K562 (cell line): ENCODE data around the gene ELOB. TPM values are rescaled to one million over a fixed set of nuclear protein-coding genes. Genes with fewer than 3 reads are reported as not detected.

Source experiments
- ATAC-seq: fragments of 200-7000 bp; cut with Tn5 transposase; 3 replicates; pipeline ENCODE4 v1.9.1; 2020; ENCODE audit warnings: moderate library complexity
- BruUV-seq: library from RNA; stranded (reverse); fragments of 400-500 nt; replicated peaks from 2 replicates; lab custom pipeline; 2021; lab: Mats Ljungman, UMichigan
- CTCF ChIA-PET: fragments of 300-600 bp; formaldehyde crosslinking; extraction: SDS; loops from one replicate; lab custom pipeline; 2021; ENCODE audit warnings: low intra/inter-chr PET ratio; lab: Yijun Ruan, JAX
- POLR2A ChIA-PET: fragments of 300-600, 350-650 bp; sonication (Branson Sonifier 250); formaldehyde crosslinking; extraction: SDS; loops from one replicate; lab custom pipeline; 2021; ENCODE audit warnings: antibody characterized with exemption, inconsistent platforms; lab: Yijun Ruan, JAX
- DNase-seq, 4 experiments: peaks; one replicate each; pipeline versions ENCODE4 v3.0.0 to v3.0.0-alpha.2; 2011 to 2018; ENCODE audit warnings: low spot score in 3 of 4, mixed read lengths in 3 of 4; ENCODE audit errors: extremely low read depth in 1 of 4
- FAIRE-seq: peaks from 2 replicates; lab custom pipeline; 2011; peaks lifted over from hg19 to GRCh38; lab: Jason Lieb, UNC
- H2AFZ ChIP-seq: 2 replicates; pipeline ENCODE4 v1.6.0; 2011; ENCODE audit warnings: low read depth, low read length, control low read depth, inconsistent platforms
- H3K27ac ChIP-seq: fragments of 200-600 bp; 3 replicates; pipeline ENCODE4 v1.8.0; 2011; ENCODE audit warnings: low read depth, mild to moderate bottlenecking, control low read depth, inconsistent platforms, low read length, moderate library complexity, mixed read lengths; ENCODE audit errors: extremely low read depth
- H3K27me3 ChIP-seq, 2 experiments: fragments of 300-600 bp in 1 of 2; 2 replicates in 1 of 2; 3 replicates in 1 of 2; pipeline versions ENCODE4 v1.6.0 to v1.8.0; 2011; ENCODE audit warnings: inconsistent platforms in 2 of 2, low read length in 2 of 2, mild to moderate bottlenecking in 1 of 2, mixed read lengths in 1 of 2, moderate library complexity in 1 of 2; ENCODE audit not compliant: control insufficient read depth in 2 of 2, insufficient read depth in 2 of 2
- H3K36me3 ChIP-seq: fragments of 300-600 bp; 3 replicates; pipeline ENCODE4 v1.8.0; 2011; ENCODE audit warnings: mild to moderate bottlenecking, low read length, inconsistent platforms; ENCODE audit not compliant: control insufficient read depth, insufficient read depth
- H3K4me1 ChIP-seq, 2 experiments: fragments of 200-600 bp in 1 of 2; replicated peaks in 1 of 2; 2 replicates in 1 of 2; 3 replicates in 1 of 2; pipeline versions ENCODE4 v1.5.1 to v1.8.0; 2011; ENCODE audit warnings: inconsistent platforms in 2 of 2, low read length in 2 of 2, mild to moderate bottlenecking in 1 of 2, mixed read lengths in 1 of 2, moderate library complexity in 1 of 2; ENCODE audit not compliant: control insufficient read depth in 2 of 2, insufficient read depth in 2 of 2
- H3K4me2 ChIP-seq: 2 replicates; pipeline ENCODE4 v1.6.1; 2011; ENCODE audit warnings: low read length, control low read depth, inconsistent platforms, mixed read lengths; ENCODE audit not compliant: insufficient read depth
- H3K4me3 ChIP-seq: fragments of 200-600 bp; sonication (generic), shearing (Covaris generic); 2 replicates; pipeline ENCODE4 v1.5.1; 2016; ENCODE audit warnings: control low read depth, inconsistent platforms
- H3K79me2 ChIP-seq: fragments of 200-600 bp; 3 replicates; pipeline ENCODE4 v1.8.0; 2011; ENCODE audit warnings: low read length, inconsistent platforms; ENCODE audit not compliant: control insufficient read depth, insufficient read depth
- H3K9ac ChIP-seq, 2 experiments: 2 replicates each; pipeline versions ENCODE4 v1.6.0 to v1.6.1; 2011; ENCODE audit warnings: low read depth in 2 of 2, low read length in 2 of 2, control low read depth in 1 of 2, inconsistent platforms in 1 of 2, mild to moderate bottlenecking in 1 of 2, mixed read lengths in 1 of 2; ENCODE audit not compliant: insufficient read depth in 1 of 2
- H3K9me1 ChIP-seq: one replicate; pipeline ENCODE4 v1.6.0; 2011; ENCODE audit warnings: inconsistent platforms, mild to moderate bottlenecking, low read length, moderate library complexity; ENCODE audit not compliant: control insufficient read depth, insufficient read depth
- H3K9me3 ChIP-seq: replicated peaks from 2 replicates; pipeline ENCODE4 v1.5.1; 2011; ENCODE audit warnings: low read depth, low read length, inconsistent platforms; ENCODE audit not compliant: control insufficient read depth, insufficient read depth
- H4K20me1 ChIP-seq: replicated peaks from 2 replicates; pipeline ENCODE4 v1.6.1; 2011; ENCODE audit warnings: low read length, inconsistent platforms, mixed read lengths; ENCODE audit not compliant: control insufficient read depth, insufficient read depth
- ARID3A ChIP-seq: IDR thresholded peaks from 2 replicates; pipeline ENCODE4 v1.6.1; 2012; ENCODE audit warnings: low read depth, low read length, improper control_type of control experiment, borderline replicate concordance
- ATF3 ChIP-seq, 2 experiments: fragments of 450-650 bp in 1 of 2; sonication (generic) in 1 of 2; formaldehyde crosslinking in 1 of 2; IDR thresholded peaks in 1 of 2; conservative IDR thresholded peaks in 1 of 2; 2 replicates each; pipeline versions ENCODE4 v1.6.1 to v1.8.1; 2016 to 2023; ENCODE audit warnings: mild to moderate bottlenecking in 2 of 2, moderate library complexity in 2 of 2, inconsistent platforms in 1 of 2, missing genetic modification reagents in 1 of 2
- ATF7 ChIP-seq: fragments of 450-650 bp; IDR thresholded peaks from 2 replicates; pipeline ENCODE4 v1.7.1; 2014; ENCODE audit warnings: mild to moderate bottlenecking, moderate library complexity
- CBX3 ChIP-seq, 2 experiments: IDR thresholded peaks; 1 replicate in 1 of 2; 2 replicates in 1 of 2; pipeline ENCODE4 v1.6.1; 2012; ENCODE audit warnings: inconsistent platforms in 2 of 2, low read length in 2 of 2, borderline replicate concordance in 1 of 2, control low read depth in 1 of 2
- HDGF ChIP-seq: fragments of 450-650 bp; IDR thresholded peaks from 2 replicates; pipeline ENCODE4 v1.6.1; 2016
- MEIS2 ChIP-seq: fragments of 450-650 bp; IDR thresholded peaks from 2 replicates; pipeline ENCODE4 v1.6.1; 2014; ENCODE audit warnings: mild to moderate bottlenecking; ENCODE audit not compliant: partially characterized antibody
- MLX ChIP-seq, 2 experiments: fragments of 450-650 bp in 1 of 2; sonication (generic) in 1 of 2; formaldehyde crosslinking; conservative IDR thresholded peaks; 2 replicates each; pipeline versions ENCODE4 v1.4.0 to v1.8.1; 2020 to 2022; ENCODE audit warnings: mild to moderate bottlenecking in 1 of 2, missing genetic modification reagents in 1 of 2
- SMARCA5 ChIP-seq: fragments of 450-650 bp; IDR thresholded peaks from 2 replicates; pipeline ENCODE4 v1.6.1; 2016
- TRIM28 ChIP-seq: fragments of 450-650 bp; IDR thresholded peaks from 2 replicates; pipeline ENCODE4 v1.6.1; 2017
- WGBS: fragments of 100-300 bp; shearing (Covaris generic); methylation state at CpG from one replicate; pipeline ENCODE4 v1.1.6; 2016; ENCODE audit warnings: low coverage, mixed read lengths; ENCODE audit not compliant: insufficient coverage; ENCODE audit errors: missing lambda C conversion rate; 5-methylcytosine and 5-hydroxymethylcytosine counted together
- in situ Hi-C: fragments of 300-500 bp; cut with MboI; formaldehyde crosslinking; loops from 4 replicates; pipeline ENCODE4 v1.15.0; 2018; ENCODE audit warnings: inconsistent platforms, mixed read lengths
- intact Hi-C: fragments of 100-400 bp; cut with micrococcal nuclease; formaldehyde crosslinking; loops from 2 replicates; pipeline ENCODE4 v1.14.2; 2022
- polyA plus RNA-seq, 8 experiments: library from polyadenylated mRNA; depleted of rRNA in 4 of 8; stranded (reverse) in 5 of 8; unstranded in 3 of 8; fragments of >200 nt; fragmentation: Nextera tagmentation in 2 of 8; fragmentation: Illumina TruSeq in 1 of 8; extraction: Ambion mirVana in 2 of 8; extraction: Trizol in 1 of 8; gene quantifications; 2 replicates each; pipeline versions ENCODE4 v1.2.1 to v1.2.3, GENCODE V29; 2011 to 2014; ENCODE audit warnings: inconsistent platforms in 1 of 8, missing spikeins in 1 of 8
- total RNA-seq, 7 experiments: library from RNA; depleted of rRNA in 6 of 7; stranded (reverse); fragments of >200 nt in 6 of 7; fragmentation: Illumina TruSeq in 2 of 7; extraction: Trizol in 2 of 7; gene quantifications; 2 replicates each; pipeline versions ENCODE4 v1.2.1 to v1.2.3, GENCODE V29; 2011 to 2021; ENCODE audit warnings: low replicate concordance in 1 of 7

ELOB gene
- total and polyA plus RNA-seq, 9 of the 15 experiments (the other 6 are each of a cell fraction or from before 2014, with no cell fraction given), result 63.2 to 791 (median 237) TPM

- 5% methylated on average over 3 of the region's 3 CpGs for WGBS
- Histone ChIP-seq H3K4me2 (no peak overlapping the region), H2AFZ (no peak overlapping the region), H3K4me1 (peaks cover 0 to 5% of the 10 kb centered on the region in 2 experiments; a peak in 2 of 5 replicates), H3K79me2 (no peaks in the 10 kb centered on the region), H3K9me1 (no peaks in the 10 kb centered on the region), H4K20me1 (no peaks in the 10 kb centered on the region), H3K27ac (no peak overlapping the region), H3K9me3 (peaks cover 4% of the 10 kb centered on the region; the same call in 1 of the 2 replicates), H3K9ac (no peak overlapping the region)
- no peak for FAIRE-seq
- in situ Hi-C loops, result no loop called here
- no TSS peak for BruUV-seq
- intact Hi-C loops, result no loop called here
- CTCF ChIA-PET, result no interaction called here
- DNase-seq, result no peak
- no peak for TF ChIP-seq SMARCA5
- peak; percentile 43; the same call in 1 of the 2 replicates for TF ChIP-seq TRIM28
- TF ChIP-seq CBX3 (IDR thresholded peaks at IDR 0.05; ENCODE audit: borderline replicate concordance in 1 of 2, low read length in 2 of 2), result peak in 1 of 2 experiments; percentile 69; a peak in 1 of 3 replicates
- TF ChIP-seq, all 486 proteins: peak for 2
- ATAC-seq, result no peak
- Histone ChIP-seq H3K4me3 (no peak overlapping the region), H3K27me3 (peaks cover 2 to 37% of the 10 kb centered on the region in 2 experiments; a peak in 4 of 5 replicates), H3K36me3 (no peaks in the 10 kb centered on the region)
- POLR2A ChIA-PET, result interaction anchor here (0.6 to 0.7 kb wide), 2 partner anchors 20 to 123 kb away, joined by 3 read pairs; no protein-coding TSS in a partner anchor
These were observed 26.6 kb upstream of the ELOB start for GRCh38 chr16:2803545-2804195.

GRCh38 chr16:2799859-2800226, 22.8 kb upstream of the ELOB start:
- Histone ChIP-seq H3K79me2 (no peaks in the 10 kb centered on the region), H3K9me3 (peaks cover 4% of the 10 kb centered on the region; the same call in 1 of the 2 replicates), H3K9me1 (no peaks in the 10 kb centered on the region), H3K4me2 (no peak overlapping the region), H3K27ac (no peak overlapping the region), H3K9ac (peak overlapping the region in 1 of 2 experiments; percentile 23; a peak in 1 of 4 replicates), H3K27me3 (peaks cover 2 to 10% of the 10 kb centered on the region in 2 experiments; a peak in 4 of 5 replicates), H3K4me3 (no peak overlapping the region), H4K20me1 (no peaks in the 10 kb centered on the region), H2AFZ (no peak overlapping the region), H3K4me1 (peaks cover 13 to 14% of the 10 kb centered on the region in 2 experiments), H3K36me3 (no peaks in the 10 kb centered on the region)
- in situ Hi-C loops, result no loop called here
- intact Hi-C loops, result no loop called here
- ATAC-seq (no peak; the same call in 2 of the 3 replicates), DNase-seq (no peak), FAIRE-seq (no peak)
- no TSS peak for BruUV-seq
- WGBS, result 7% methylated on average over 1 of the region's 1 CpG
- ChIA-PET CTCF (no interaction called here), POLR2A (interaction anchor here (0.5 kb wide), 1 partner anchor 41 kb away, joined by 3 read pairs; no protein-coding TSS in a partner anchor)
- TF ChIP-seq ATF7 (no peak), MEIS2 (peak; percentile 84), MLX (CRISPR knock-in tag; conservative IDR thresholded peaks at IDR 0.05) (no peak), ARID3A (no peak), HDGF (no peak), ATF3 (IDR thresholded peaks at IDR 0.05) (peak; percentile 28; the same call in 1 of the 2 replicates), ATF3 (CRISPR knock-in tag; conservative IDR thresholded peaks at IDR 0.05) (no peak)
